Upper lobe of left lung (tissue), 6 donors: ENCODE data around the gene S1PR3. TPM values are rescaled to one million over a fixed set of nuclear protein-coding genes. Genes with fewer than 3 reads are reported as not detected.

Source experiments
- ATAC-seq, 2 donors: fragments of 200-7000 bp; cut with Tn5 transposase; one replicate each; pipeline ENCODE4 v1.9.1; 2022; ENCODE audit warnings: mild to moderate bottlenecking in 2 of 2, moderate library complexity in 2 of 2; ENCODE audit not compliant: low FRiP score in 2 of 2
- DNase-seq, 2 donors: peaks; one replicate each; pipeline ENCODE4 v3.0.0-alpha.2; 2019 to 2020
- H3K27ac ChIP-seq, 4 donors: fragments of 200-600 bp; sonication (generic); one replicate each; pipeline ENCODE4 v1.5.1; 2016 to 2019
- H3K27me3 ChIP-seq, 4 donors: fragments of 200-600 bp; sonication (generic); one replicate each; pipeline ENCODE4 v1.5.1; 2017 to 2019
- H3K36me3 ChIP-seq, 4 donors: fragments of 200-600 bp; sonication (generic); one replicate each; pipeline ENCODE4 v1.5.1; 2016 to 2019
- H3K4me1 ChIP-seq, 4 donors: fragments of 200-600 bp; sonication (generic); one replicate each; pipeline ENCODE4 v1.5.1; 2018 to 2019
- H3K4me3 ChIP-seq, 4 donors: fragments of 200-600 bp; sonication (generic); one replicate each; pipeline ENCODE4 v1.5.1; 2017 to 2019; ENCODE audit warnings: mild to moderate bottlenecking in 2 of 4, moderate library complexity in 1 of 4
- H3K9me3 ChIP-seq, 4 donors: fragments of 200-600 bp; sonication (generic); one replicate each; pipeline ENCODE4 v1.5.1; 2018 to 2019
- CTCF ChIP-seq, 6 experiments: fragments of 450-650 bp in 4 of 6; fragments of 200-600 bp in 2 of 6; sonication (generic) in 2 of 6; IDR thresholded peaks; one replicate each; pipeline ENCODE4 v1.5.1; 2016 to 2019; ENCODE audit warnings: antibody characterized with exemption in 6 of 6
- EP300 ChIP-seq, 4 donors: sonication (generic); formaldehyde crosslinking; IDR thresholded peaks; one replicate each; pipeline ENCODE4 v1.5.1; 2017; ENCODE audit warnings: antibody characterized with exemption in 4 of 4, control low read depth in 2 of 4
- POLR2A ChIP-seq, 4 donors: fragments of 450-650 bp; IDR thresholded peaks; one replicate each; pipeline ENCODE4 v1.5.1; 2016 to 2017; ENCODE audit warnings: antibody characterized with exemption in 4 of 4, mild to moderate bottlenecking in 2 of 4
- POLR2AphosphoS5 ChIP-seq, 2 donors: sonication (generic); formaldehyde crosslinking; IDR thresholded peaks; one replicate each; pipeline ENCODE4 v1.5.1; 2017; ENCODE audit warnings: antibody characterized with exemption in 2 of 2
- WGBS, 2 donors: methylation state at CpG; one replicate each; pipeline ENCODE4 v1.1.5; 2017 to 2018; 5-methylcytosine and 5-hydroxymethylcytosine counted together
- total RNA-seq, 6 donors: library from RNA; depleted of rRNA in 4 of 6; stranded (reverse); fragments of >200 nt in 4 of 6; gene quantifications; one replicate each; pipeline versions ENCODE4 v1.1.0 to v1.2.1, GENCODE V29; 2016 to 2021
- donor health status: DM: no; HTN: no; CAD: no; lungs with moderate emphysema.
- donor health status: DM: no; HTN: yes; CAD: no; lungs with severe emphysema.

The S1PR3 gene
- total RNA-seq, 6 donors from 2014 or later = 3.3 to 13.6 (median 5.4) TPM

GRCh38 chr9:88990729-88991065 is 571 bp upstream of the S1PR3 start:
- no peak for TF ChIP-seq CTCF (IDR thresholded peaks at IDR 0.05)
- no peak for TF ChIP-seq POLR2A (IDR thresholded peaks at IDR 0.05)
- TF ChIP-seq EP300 (IDR thresholded peaks at IDR 0.05) = no peak
- no peak for TF ChIP-seq POLR2AphosphoS5 (IDR thresholded peaks at IDR 0.05)
- 38 to 41% methylated on average over 17 to 21 of the region's 21 CpGs for WGBS, 2 donors
- DNase-seq = no peak
- peaks cover 0 to 13% (median 0%) of the 10 kb centered on the region in 4 donors for H3K27me3 ChIP-seq
- H3K4me1 ChIP-seq = peaks cover 7 to 28% (median 25%) of the 10 kb centered on the region in 4 donors
- no peaks in the 10 kb centered on the region for H3K9me3 ChIP-seq
- H3K27ac ChIP-seq = peak overlapping the region in 2 of 4 donors; percentile 71 to 81
- H3K4me3 ChIP-seq = peak overlapping the region in 3 of 4 donors; percentile 64 to 74 (median 70)
- peak in 1 of 2 donors; percentile 2 for ATAC-seq
- H3K36me3 ChIP-seq = no peaks in the 10 kb centered on the region

GRCh38 chr9:88992556-88992955 is 1.3 kb downstream of the S1PR3 start:
- Histone ChIP-seq H3K4me3 (peak overlapping the region in 3 of 4 donors; percentile 50 to 70 (median 64)), H3K36me3 (no peaks in the 10 kb centered on the region), H3K4me1 (peaks cover 7 to 28% (median 25%) of the 10 kb centered on the region in 4 donors), H3K27me3 (peaks cover 0 to 13% (median 0%) of the 10 kb centered on the region in 4 donors), H3K9me3 (no peaks in the 10 kb centered on the region), H3K27ac (no peak overlapping the region)
- DNase-seq = no peak
- WGBS, 2 donors = 78 to 82% methylated on average over 4 of the region's 4 CpGs
- TF ChIP-seq POLR2A (IDR thresholded peaks at IDR 0.05) (no peak), CTCF (IDR thresholded peaks at IDR 0.05) (no peak), POLR2AphosphoS5 (IDR thresholded peaks at IDR 0.05) (no peak), EP300 (IDR thresholded peaks at IDR 0.05) (no peak)
- no peak for ATAC-seq

- Histone ChIP-seq H3K4me3 (peak overlapping the region in 1 of 4 donors; percentile 64), H3K36me3 (no peaks in the 10 kb centered on the region), H3K27ac (no peak overlapping the region), H3K27me3 (peaks cover 0 to 13% (median 0%) of the 10 kb centered on the region in 4 donors), H3K4me1 (peaks cover 7 to 28% (median 25%) of the 10 kb centered on the region in 4 donors), H3K9me3 (no peaks in the 10 kb centered on the region)
- 66 to 73% methylated on average over 2 of the region's 2 CpGs for WGBS, 2 donors
- DNase-seq = no peak
- no peak for ATAC-seq
- TF ChIP-seq POLR2A (IDR thresholded peaks at IDR 0.05) = no peak
- TF ChIP-seq EP300 (IDR thresholded peaks at IDR 0.05) = no peak
- no peak for TF ChIP-seq CTCF (IDR thresholded peaks at IDR 0.05)
- no peak for TF ChIP-seq POLR2AphosphoS5 (IDR thresholded peaks at IDR 0.05)
Observed at GRCh38 chr9:88993327-88993726, 2.1 kb downstream of the S1PR3 start.

- no peak for DNase-seq
- 73 to 80% methylated on average over 12 to 14 of the region's 14 CpGs for WGBS, 2 donors
- H3K27ac ChIP-seq = no peak overlapping the region
- TF ChIP-seq POLR2A (IDR thresholded peaks at IDR 0.05) = no peak
- no peak for TF ChIP-seq CTCF (IDR thresholded peaks at IDR 0.05)
- TF ChIP-seq EP300 (IDR thresholded peaks at IDR 0.05) = no peak
- ATAC-seq = no peak
- H3K4me3 ChIP-seq = peak overlapping the region in 1 of 4 donors; percentile 64
- H3K9me3 ChIP-seq = no peaks in the 10 kb centered on the region
- H3K27me3 ChIP-seq = peaks cover 0 to 13% (median 0%) of the 10 kb centered on the region in 4 donors
- H3K4me1 ChIP-seq = peaks cover 7 to 33% (median 25%) of the 10 kb centered on the region in 4 donors
- H3K36me3 ChIP-seq = no peaks in the 10 kb centered on the region
Observed at GRCh38 chr9:88993871-88994460, 2.7 kb downstream of the S1PR3 start.
